ELF-1 (cell line): ENCODE measurements around the gene CCDC33.

ENCODE experiments used
- DNase-seq: peaks from one replicate; pipeline ENCODE4 v3.0.0-alpha.2; 2016; ENCODE audit warnings: low read depth, low spot score

Gene CCDC33

DNA sequence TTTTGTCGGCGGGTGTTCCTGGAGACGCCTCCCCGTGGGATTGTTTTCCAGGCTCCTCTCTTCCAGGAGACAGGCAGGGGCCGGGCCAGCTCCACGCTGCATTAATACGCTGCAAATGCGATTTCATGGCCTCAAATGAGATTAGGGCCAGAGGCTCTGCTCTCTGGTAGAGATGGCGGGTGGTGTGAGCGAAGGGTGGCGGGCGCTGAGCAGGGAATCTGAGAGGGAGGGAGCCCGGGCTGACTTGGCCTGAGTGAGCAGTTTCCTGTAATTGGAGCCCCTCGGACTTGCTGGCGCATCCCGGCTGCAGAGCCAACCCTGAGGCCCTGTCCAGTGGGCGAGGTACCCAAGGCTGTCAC lies 7.4 kb upstream of the CCDC33 start:
- DNase-seq, result peak; percentile 78

DNA sequence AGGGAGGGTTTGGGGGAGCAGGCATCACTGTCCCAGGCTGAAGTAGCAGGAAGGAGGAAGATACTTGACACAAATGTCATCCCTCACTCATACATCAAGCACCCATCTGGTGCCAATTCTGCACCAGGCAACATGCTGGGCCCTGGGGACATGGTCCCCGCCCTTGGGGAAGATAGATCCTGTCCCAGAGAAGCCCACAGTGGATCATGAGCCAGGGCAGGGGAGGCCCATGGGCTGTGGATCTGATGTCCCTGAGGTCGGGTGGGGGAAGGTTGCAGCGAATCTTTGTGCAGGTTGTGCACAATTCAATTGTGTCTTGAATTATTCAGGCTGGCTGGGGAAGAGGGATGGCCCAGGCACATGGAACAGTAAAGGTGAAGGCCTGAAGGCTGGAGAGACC lies 6.4 kb upstream of the CCDC33 start:
- no peak for DNase-seq

DNA sequence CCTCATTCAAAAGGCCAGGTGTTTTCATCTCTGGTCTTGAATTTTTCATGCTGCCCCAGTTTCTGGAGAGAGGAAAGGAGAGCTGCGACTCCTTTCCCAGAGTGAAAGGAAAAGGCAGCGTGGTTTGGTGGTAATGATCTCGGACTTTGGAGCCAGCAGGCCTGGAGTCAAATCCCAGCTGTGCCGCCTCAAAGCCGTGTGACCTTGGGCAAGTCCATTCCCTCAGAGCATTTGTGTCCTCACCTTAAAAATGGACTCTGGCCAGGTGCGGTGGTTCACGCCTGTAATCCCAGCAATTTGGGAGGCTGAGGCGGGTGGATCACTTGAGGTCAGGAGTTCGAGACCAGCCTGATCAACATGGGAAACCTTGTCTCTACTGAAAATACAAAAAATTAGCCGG lies 4.7 kb upstream of the CCDC33 start:
- DNase-seq, result no peak

DNA sequence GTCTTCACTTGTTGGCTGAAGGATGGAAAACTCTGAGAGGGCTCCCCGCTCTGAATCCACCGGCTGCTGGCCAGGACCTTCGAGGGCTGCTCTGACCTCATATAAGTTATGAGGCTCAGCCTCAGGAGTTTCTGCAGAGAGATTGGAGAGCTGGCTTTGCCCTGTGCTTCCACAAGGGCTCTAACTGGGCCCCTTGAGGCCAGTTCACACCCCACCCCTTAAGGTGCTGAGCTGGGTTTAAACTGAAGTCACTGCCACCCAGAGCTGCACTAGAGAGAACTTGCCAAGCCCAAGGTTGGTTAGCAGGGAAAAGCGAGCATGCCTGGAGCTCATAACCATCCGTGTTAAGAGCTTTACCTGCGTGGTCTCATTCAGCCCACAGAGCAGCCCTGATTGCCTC lies 2.8 kb upstream of the CCDC33 start:
- DNase-seq, result no peak

DNA sequence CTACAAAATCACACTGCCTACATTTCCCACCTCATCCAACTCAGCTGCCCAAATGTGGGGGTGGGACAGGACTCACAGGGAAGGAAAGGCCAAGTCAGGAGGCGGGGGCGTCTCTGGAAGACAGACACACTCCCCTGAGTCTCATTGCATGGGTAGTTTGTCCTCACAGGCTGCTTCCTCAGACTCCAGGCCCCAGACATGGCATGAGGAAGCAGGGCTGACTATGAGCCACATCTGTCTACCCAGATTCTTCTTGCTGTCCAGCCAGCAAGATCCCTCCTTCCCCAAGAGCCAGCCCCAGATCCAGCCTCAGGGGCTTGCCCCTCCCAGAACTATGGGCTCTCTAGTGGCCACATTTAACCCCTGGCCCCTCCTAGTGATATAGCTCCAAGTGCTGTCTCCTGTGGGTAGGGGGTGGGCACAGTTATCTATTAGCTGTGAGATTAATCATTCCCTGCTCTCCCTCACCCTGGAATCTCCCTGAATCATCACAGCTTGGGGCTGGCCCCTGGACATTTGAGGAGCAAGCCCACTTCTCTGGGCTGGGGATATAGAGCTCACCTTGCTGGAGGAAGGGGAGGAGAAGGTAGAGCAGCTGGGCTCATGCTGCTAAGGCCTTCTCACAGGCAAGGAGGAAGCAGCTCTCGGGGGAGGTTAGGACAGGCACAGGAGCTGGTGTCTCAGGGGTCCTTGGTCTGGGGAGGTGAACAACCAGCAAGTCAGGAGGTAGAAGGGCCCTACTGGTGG lies 2.1 kb upstream of the CCDC33 start:
- no peak for DNase-seq

DNA sequence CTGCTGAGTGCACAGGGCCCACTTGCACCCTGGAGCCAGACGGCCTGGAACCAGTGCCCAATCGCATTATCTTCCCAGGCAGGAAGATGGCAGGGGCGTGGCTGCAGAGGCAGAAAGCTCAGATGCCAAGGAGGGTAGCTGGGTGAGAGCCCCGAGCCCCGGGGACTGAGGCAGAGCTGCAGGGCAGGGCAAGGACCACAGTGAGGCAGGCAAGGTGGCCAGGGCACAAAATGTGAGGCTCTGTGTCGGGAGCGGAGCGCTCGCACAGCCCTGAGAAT lies 1.6 kb upstream of the CCDC33 start:
- DNase-seq, result no peak

DNA sequence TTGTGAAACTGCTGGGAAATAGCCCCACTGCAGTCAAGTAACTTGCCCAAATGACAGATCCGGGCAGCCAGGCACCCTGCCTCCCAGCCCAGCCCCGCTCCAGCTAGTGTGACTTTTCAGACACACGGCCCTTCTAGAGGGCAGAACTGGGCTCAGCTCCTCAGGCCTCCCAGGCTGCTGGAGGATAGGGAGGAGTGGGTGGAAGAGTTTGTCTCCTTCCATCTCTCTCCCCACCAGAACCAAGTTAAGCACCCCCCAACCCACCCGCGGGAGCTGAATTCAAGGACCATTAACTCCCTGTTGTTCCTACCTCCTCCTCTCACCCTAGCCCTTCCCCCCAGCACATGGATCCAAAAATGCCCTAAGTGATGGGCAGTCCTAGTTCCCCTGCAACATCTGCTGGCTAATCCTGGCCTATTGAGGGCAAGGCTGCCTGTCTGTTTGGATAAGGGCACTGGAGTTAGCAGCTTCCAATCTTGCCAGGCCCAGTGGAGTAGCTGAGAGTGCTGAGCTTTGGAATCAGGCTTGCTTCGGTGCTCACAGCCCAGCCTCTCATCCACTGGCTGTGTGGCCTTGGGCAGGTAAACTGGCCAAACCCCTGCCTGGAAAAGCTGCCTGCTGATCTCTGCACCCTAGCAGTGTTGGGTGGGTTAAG lies 3.1 kb downstream of the CCDC33 start:
- no peak for DNase-seq

DNA sequence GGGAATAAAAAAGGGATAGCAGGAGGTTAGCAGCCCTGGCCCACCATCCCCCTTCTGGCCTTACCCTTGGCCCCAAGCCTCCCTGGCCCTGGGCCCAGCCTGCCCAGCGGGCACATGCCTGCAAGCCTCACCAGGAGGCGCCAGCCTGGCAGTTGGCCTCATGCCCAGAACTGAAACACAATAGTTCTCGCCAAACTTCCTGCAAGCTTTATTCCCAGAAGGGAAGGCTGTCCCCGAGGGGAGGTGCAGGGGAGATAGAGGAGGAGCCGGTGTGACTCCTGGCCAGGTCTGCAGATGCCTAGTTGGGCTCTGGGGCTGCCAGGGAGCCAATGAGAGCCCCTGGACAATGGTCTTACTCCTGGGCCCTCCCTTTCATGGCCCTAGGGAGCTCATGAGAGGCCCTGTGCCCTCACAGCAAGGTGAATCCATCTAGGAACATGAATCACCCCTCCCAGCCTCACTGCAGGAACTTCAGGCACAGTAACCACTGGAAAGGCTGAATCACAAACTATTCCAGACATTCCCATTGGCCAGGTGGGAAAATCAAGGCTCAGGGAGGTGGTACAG lies 4.0 kb downstream of the CCDC33 start:
- peak; percentile 40 for DNase-seq

DNA sequence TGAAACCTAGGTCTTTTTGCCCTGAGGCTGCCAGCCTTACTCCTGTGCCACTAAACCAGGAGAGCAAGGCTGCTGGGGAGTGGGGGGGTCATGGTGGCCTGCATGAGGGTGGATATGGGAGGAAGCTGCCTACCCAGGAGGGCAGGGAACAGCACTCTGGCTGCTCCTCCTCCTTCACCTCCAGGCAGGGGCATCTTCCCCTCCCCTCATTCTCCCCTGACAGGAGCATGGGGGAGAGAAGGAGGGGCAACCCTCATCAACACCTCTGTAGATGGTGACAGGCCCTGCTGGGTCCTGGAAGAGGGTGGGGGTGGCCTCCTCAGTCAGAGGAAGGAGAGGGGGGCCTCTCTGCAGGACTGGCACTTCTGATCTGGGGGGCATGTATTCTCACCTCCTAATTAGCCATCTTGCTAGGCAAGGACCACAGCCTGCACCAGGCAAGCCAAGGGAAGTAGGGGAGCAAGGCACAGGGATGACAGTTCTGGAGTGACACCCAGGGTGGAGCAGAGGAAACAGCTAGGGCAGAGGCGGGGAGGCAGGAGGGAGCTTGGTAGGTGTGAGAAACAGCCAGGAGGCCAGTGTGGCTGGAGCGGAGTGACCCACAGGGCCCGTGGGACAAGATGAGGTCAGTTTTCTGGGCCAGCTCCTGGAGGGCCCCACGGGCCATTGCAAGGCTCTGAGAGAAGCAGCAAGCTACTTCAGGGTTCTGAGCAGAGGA lies 4.9 kb downstream of the CCDC33 start:
- DNase-seq, result no peak

DNA sequence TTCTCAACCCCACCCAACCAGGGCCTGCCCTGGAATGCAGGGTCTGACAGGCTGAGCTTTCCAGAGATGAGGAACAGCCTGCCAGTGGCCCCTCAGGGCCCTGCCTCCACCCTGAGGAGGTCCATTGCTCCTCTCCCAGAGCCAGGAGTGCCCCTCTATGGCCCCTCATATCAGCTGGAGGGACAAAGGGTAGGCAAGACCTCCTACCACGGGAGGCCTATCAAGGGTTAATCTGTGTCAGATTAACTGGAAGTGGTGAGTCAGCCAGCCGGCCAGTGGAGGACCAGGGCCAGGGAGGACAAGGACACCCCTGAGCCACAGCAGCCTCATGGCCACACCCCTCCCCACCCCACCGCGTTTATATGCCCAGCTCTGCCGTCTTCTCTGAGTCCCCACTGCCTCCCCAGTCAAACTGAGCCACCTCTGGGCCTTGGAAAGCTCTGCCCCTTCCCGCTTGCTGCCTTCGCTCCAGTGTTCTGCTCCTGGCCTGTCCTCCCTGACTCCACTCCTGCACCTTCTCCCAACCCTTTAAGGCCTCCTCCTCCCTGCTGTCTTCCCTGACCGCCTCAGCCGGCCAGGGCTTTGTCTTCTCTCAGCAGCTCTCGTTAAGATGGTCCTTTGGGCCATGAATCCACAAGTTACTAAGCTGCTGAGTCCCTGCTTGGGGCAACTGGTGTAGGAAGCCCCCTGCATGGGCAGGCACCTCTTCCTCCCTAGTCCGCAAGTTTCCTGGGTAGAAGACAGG lies 6.5 kb downstream of the CCDC33 start:
- peak; percentile 56 for DNase-seq

DNA sequence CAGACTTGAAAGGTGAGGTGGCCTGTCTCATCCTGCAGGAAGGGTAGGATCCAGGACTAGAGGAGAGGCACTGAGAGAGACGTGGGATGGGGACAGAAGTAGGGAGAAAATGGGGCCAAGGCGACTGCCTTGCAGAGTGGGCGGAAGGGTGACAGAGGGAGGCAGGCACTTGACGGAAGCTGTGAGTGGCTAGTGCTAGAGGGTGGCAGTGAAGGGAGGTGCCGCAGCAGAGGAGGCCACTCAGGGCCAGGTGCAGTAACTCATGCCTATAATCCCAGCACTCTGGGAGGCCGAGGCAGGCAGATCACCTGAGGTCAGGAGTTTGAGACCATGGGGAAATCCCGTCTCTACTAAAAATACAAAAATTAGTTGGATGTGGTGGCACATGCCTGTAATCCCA lies 7.3 kb downstream of the CCDC33 start:
- DNase-seq, result no peak

DNA sequence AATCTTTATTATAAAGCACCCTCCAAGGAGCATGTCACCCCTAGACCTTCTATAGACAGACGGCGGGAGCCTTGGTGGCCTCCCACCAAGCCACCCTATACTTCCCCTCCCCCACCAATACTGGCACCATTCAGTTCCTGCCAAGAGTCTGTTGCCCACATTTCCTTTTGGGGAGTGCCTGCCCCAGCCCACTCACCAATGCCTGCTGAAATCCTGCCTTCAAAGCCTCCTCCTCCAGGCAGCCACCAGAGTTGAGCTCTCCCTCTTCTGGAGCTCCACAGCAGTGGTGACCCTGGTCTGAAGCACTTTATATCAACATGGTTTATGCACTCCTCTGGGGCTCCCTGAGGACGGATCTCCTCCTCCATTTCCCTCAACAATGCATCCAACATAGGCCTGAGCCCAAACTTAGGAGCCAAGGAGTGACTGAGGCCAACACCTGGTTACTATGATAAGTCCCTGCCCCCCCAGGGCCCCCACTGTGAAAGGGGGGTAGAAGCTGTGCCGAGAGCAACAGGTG lies 8.8 kb downstream of the CCDC33 start:
- no peak for DNase-seq

DNA sequence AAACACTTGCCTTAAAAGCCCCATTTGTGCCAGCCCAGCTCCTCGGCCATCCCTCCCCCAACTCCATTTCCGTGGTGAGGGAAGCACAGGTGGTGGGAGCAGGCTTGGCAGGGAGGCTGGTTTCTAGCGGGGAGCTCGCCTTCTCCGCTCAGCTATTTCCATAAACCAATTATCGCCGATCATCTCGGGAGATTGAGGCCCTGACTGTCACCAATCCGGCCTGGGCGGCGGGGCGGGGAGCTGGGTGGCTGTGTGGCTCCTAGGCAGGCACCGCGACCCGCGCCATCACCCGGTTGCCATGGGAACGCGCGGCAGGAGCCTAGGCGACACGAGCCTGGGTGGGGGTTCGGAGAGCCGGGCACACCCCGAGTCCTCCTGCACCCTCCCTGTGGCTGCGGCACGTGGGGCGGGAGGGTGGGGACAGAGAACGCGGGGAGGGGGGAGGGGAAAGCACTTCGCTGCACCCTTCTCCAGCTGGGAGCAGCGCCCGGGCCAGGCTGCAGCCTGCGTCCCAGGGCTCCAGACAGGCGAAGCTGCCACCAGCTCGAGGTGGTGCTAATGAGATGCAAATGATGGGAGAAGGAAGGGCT lies 9.3 kb downstream of the CCDC33 start:
- DNase-seq, result peak; percentile 43

DNA sequence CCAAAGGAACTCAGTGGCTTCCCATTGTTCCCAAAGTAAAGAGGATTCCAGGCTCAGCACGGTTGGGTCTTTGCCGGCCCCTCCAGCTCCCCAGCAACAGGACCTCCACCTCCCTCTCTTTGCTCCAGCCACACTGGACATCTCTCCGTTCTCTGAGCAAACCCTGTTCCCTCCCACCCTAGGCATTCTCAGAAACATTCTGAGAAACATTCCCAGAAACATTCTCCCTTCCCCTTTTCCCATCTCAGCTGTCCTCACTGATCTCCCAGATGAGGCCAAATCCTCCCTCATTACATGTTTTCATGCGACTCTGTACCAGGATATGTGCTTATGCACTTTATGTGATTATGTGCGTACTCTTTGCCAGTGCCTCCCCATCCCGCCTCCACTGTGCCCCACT lies 14.1 kb downstream of the CCDC33 start:
- DNase-seq, result no peak

DNA sequence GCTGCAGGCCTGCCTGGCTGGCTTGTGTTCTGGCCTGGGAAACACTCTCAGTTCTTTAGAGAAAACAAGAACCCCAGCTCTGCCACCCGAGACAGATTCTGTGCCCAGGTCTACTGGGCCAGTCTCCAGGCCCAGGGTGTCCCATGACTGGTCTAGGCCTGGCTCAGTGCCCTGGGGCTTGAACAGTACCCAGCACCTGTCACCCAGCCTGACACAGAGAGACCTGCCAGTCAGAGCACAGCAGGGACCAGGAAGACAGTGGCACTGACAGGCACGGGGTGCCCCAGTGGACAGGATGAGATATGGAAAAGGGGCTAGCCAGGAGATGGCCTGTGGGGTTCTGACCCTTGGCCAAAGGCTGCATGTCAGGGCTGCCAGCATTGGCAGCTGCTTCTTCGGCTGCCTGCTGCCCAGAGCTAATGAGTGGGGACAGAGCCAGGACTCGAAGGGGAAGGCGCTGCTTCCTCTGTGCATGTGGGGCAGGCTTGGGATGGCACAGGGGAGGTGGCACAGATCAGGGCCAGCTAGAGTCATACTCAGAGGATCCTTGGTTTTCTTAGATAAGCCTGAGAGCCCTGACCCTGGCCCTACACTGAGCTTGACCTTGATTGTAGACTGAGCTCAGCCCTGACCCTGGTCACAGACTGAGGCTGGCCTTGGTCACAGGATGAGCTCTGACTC lies 15.1 kb downstream of the CCDC33 start:
- no peak for DNase-seq

DNA sequence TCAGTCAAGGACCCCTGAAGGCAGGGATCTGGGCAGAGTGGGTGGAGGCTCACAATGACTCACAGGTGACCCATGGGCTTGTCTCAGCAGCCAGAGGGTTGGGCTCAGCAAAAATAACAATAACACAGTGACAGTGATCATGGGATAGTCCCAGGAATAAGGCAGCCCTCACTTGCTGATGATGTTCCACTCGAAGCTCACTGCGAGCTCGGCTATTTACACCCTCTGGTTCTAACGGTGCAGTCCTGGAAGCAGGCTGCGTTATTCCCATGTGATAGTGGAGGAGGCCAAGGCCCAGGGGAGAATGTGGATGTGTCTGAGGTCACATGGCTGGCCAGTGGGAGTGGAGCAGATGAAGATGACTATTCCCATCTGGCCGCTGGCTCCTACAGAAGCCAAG lies 16.2 kb downstream of the CCDC33 start:
- DNase-seq, result no peak

DNA sequence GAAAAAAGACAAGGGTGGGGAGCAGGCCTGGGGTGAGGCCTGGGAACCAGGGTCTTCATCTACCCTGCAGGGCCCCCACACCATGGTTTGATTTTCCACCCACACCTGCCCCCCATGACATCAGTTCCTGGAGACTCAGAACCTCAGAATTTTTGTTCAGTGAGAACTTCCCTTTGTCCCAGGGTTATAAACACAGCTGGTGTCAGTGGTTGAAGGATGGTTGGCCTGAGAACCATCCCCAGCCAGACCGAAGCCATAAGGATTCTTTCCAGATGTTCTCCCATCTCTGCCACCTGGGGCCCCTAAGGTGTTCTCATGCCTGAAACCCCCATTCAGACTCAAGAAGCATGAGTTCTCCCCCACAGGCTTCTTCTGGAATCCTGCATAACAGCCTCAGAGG lies 16.6 kb downstream of the CCDC33 start:
- DNase-seq, result no peak

DNA sequence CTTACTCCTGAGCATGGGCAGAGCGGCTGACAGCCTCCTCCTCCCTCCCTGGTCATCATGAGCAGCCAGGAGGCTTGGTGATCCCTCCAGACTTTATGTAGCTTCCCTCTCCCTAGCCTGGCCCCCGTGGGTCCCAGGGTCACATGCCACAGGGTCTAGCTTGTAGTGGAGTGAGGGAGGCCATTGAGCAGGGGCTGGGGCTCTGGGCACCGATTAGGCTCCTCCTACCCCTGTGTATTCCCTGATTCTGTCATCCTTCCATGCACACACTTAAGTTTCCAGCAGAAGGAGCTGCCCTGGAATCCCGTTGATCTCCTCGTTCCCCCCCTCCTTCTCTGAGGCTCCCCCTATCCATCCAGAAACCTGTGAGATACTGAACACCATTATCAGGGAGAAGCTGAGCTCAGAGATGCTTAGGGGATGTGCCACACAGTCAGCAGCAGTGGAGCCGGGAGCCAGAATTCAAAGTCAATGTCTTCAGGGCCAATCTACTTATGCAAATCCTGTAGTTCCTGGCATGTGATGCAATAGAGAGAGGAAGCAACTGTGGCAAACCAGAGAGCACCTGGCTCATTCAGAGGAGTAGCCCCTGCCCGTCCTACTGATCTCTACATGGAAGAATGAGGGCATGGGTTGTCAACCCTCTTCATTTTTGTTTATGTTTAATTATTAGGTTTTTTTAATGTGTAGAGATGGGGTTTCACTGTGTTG lies 17.2 kb downstream of the CCDC33 start:
- DNase-seq, result no peak

DNA sequence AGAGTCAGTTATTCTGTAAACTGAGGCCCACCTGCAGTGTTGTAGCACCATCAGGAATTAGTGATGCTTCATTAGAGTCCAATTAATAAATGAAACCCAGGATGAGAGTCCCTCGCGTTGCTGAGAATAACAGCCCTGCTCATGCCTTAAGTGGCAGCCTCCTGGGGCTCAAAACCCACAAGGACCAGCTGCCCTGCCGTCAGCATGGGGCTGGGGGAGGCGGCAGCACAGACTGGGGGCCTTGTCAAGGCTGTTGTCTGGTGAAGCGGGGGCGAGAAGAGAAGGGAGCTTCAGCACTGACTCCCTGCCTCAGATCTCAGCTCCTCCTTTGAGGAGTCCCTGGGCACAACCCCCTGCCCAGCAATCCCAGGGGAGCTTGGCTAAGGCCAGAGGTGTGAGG lies 21.0 kb downstream of the CCDC33 start:
- no peak for DNase-seq

DNA sequence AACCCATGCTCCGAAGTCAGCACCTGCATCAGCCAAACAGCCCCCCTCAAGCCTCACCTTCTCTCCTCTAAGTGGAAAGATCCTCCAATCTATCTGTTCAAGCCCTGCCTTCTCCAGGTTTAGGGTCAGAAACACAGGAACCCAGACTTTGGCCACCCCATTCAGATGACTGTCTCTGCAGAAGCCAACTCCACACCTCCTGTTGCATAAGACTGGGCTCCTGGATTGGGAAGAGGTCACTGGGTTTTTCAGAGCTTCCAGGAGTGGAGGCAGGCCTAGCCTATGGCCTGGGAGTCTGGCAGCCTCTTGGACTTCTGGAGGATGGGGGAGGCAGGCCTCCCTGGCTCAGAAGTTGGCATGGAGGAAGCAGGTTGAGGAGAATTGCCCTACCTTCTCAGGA lies 21.5 kb downstream of the CCDC33 start:
- DNase-seq, result no peak
